NCI-H82 (cell line): Measurements from ENCODE around the gene RFPL4AL1.
"Not testable (repeated sequence)": the region's sequence is repeated elsewhere in the genome, so short reads cannot be mapped to it uniquely, and the experiment has no call there.

Source experiments
- DNase-seq: peaks from one replicate; lab custom pipeline; 2025; lab: John Stamatoyannopoulos, UW

Gene RFPL4AL1

GRCh38 chr19:55768818-55769217, at the start of gene RFPL4AL1:
Gene RFPL4AL1 (plus strand): TSS chr19:55769118. CDS start chr19:55771805, 2,687 bp downstream.
- DNase-seq = not testable (repeated sequence)

GRCh38 chr19:55720214-55720746, 48.6 kb upstream of the RFPL4AL1 start:
- DNase-seq = no peak

- DNase-seq = no peak
Measured at GRCh38 chr19:55720801-55721200, 48.1 kb upstream of the RFPL4AL1 start.

GRCh38 chr19:55723491-55723890, 45.4 kb upstream of the RFPL4AL1 start:
- DNase-seq = no peak

- DNase-seq = not testable (repeated sequence)
Measured at GRCh38 chr19:55730378-55730777, 38.5 kb upstream of the RFPL4AL1 start.

GRCh38 chr19:55738302-55738701, 30.6 kb upstream of the RFPL4AL1 start, which contains the start of gene NLRP9:
Gene NLRP9 (minus strand): TSS chr19:55738402. CDS start chr19:55738374, 28 bp downstream.
- DNase-seq = no peak

- DNase-seq = no peak
Measured at GRCh38 chr19:55750715-55751114, 18.2 kb upstream of the RFPL4AL1 start.

- no peak for DNase-seq
Measured at GRCh38 chr19:55753401-55753800, 15.5 kb upstream of the RFPL4AL1 start.

- DNase-seq = not testable (repeated sequence)
Measured at GRCh38 chr19:55756808-55757207, 12.1 kb upstream of the RFPL4AL1 start.

GRCh38 chr19:55758797-55759196, 10.1 kb upstream of the RFPL4AL1 start, which contains the start of gene RFPL4A:
Gene RFPL4A (plus strand): TSS chr19:55759097. CDS start chr19:55761801, 2,704 bp downstream.
- DNase-seq = not testable (repeated sequence)

GRCh38 chr19:55766466-55766865, 2.5 kb upstream of the RFPL4AL1 start:
- DNase-seq = no peak

GRCh38 chr19:55769632-55770031, 714 bp downstream of the RFPL4AL1 start:
- DNase-seq = not testable (repeated sequence)

GRCh38 chr19:55777528-55777927, 8.6 kb downstream of the RFPL4AL1 start:
- peak; percentile 31 for DNase-seq

- no peak for DNase-seq
Measured at GRCh38 chr19:55778331-55778730, 9.4 kb downstream of the RFPL4AL1 start.

- no peak for DNase-seq
Measured at GRCh38 chr19:55781112-55781511, 12.2 kb downstream of the RFPL4AL1 start.

GRCh38 chr19:55795021-55795420, 26.1 kb downstream of the RFPL4AL1 start:
- no peak for DNase-seq

- DNase-seq = no peak
Measured at GRCh38 chr19:55801416-55801815, 32.5 kb downstream of the RFPL4AL1 start.

GRCh38 chr19:55802281-55802680, 33.4 kb downstream of the RFPL4AL1 start:
- DNase-seq = no peak

GRCh38 chr19:55809381-55810058, 40.6 kb downstream of the RFPL4AL1 start:
- DNase-seq = peak; percentile 94

GRCh38 chr19:55811340-55811739, 42.4 kb downstream of the RFPL4AL1 start:
- DNase-seq = no peak

- no peak for DNase-seq
Measured at GRCh38 chr19:55812449-55812848, 43.5 kb downstream of the RFPL4AL1 start.

GRCh38 chr19:55813906-55814305, 45.0 kb downstream of the RFPL4AL1 start:
- DNase-seq = no peak

GRCh38 chr19:55820037-55820436, 51.1 kb downstream of the RFPL4AL1 start:
- no peak for DNase-seq
